ENCODE results near the gene ABHD10. TPM values are rescaled to one million over a fixed set of nuclear protein-coding genes. Genes with fewer than 3 reads are reported as not detected.
A peak's percentile ranks its signal among the peaks of the same experiment; 100 is the strongest.

Gene ABHD10
- total and polyA plus RNA-seq, 2 experiments from 2014 or later, result 25.6 to 36.2 TPM

DNA sequence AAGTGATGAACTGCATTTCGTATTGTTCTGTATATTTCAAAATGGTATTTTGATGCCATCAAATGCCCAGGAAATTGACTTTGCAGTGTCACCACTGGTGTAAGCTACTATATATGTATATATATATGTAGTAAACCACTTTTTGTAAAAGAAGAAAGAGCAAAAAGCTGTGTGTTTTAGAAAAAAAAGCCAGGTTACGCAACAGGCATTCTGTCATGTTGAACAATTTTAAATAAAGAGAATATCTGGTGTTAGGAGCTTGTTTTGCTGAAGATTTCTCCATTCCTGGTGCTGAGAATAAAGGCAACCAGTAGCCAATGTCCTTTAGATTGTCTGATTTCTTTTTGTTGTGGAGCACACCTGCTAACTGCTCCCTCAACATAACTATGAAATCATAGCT lies 3.7 kb upstream of the ABHD10 start:
- H3K27me3 ChIP-seq, result no peaks in the 10 kb centered on the region
- H3K9me2 ChIP-seq (replicated peaks; ENCODE audit: insufficient read depth), result no peaks in the 10 kb centered on the region
- H3K36me3 ChIP-seq (replicated peaks; ENCODE audit: insufficient read depth, low read depth), result no peaks in the 10 kb centered on the region
- H3K79me2 ChIP-seq, result peaks cover 11% of the 10 kb centered on the region
- H2AFZ ChIP-seq, result no peak overlapping the region
- WGBS (ENCODE audit: low lambda C conversion rate, missing lambda C conversion rate), result 100% methylated on average over 2 of the region's 2 CpGs
- no peak overlapping the region for H3K27ac ChIP-seq
- DNase-seq (ENCODE audit: low spot score), result no peak
- no peaks in the 10 kb centered on the region for H4K20me1 ChIP-seq (ENCODE audit: insufficient read depth, poor library complexity, severe bottlenecking)
- H3K4me3 ChIP-seq, result no peak overlapping the region
- H3K4me2 ChIP-seq, result no peak overlapping the region
- H3K9me3 ChIP-seq (ENCODE audit: low read depth), result no peaks in the 10 kb centered on the region
- H3K4me1 ChIP-seq (ENCODE audit: insufficient read depth), result no peaks in the 10 kb centered on the region
- TF ChIP-seq EZH2 (IDR thresholded peaks at IDR 0.05; ENCODE audit: borderline replicate concordance) (no peak), EZH2phosphoT487 (IDR thresholded peaks at IDR 0.05; ENCODE audit: low read depth, severe bottlenecking, unreplicated experiment) (no peak)
- TF ChIP-seq, protein P1, sequence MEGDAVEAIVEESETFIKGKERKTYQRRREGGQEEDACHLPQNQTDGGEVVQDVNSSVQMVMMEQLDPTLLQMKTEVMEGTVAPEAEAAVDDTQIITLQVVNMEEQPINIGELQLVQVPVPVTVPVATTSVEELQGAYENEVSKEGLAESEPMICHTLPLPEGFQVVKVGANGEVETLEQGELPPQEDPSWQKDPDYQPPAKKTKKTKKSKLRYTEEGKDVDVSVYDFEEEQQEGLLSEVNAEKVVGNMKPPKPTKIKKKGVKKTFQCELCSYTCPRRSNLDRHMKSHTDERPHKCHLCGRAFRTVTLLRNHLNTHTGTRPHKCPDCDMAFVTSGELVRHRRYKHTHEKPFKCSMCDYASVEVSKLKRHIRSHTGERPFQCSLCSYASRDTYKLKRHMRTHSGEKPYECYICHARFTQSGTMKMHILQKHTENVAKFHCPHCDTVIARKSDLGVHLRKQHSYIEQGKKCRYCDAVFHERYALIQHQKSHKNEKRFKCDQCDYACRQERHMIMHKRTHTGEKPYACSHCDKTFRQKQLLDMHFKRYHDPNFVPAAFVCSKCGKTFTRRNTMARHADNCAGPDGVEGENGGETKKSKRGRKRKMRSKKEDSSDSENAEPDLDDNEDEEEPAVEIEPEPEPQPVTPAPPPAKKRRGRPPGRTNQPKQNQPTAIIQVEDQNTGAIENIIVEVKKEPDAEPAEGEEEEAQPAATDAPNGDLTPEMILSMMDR (IDR thresholded peaks at IDR 0.05; ENCODE audit: poor library complexity), result no peak

DNA sequence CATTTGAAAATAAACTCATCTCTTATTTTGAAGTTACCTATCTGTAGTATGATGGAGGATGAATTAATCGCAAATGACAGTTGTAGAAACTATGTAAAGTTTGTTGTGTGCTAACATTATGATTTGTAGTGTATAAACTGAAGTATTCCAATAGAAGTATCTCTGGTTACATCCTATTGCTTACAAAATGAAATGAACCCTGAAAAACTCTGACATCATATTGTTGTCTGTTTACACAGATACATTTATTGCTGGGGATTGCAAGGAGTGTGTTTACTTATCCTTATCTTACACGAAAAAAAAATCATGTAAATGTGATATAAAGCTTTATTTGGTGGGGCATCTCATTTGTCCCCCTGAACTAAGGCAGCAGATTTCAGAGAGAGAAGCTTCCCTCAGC lies 2.6 kb upstream of the ABHD10 start:
- no peak overlapping the region for H3K4me2 ChIP-seq
- peaks cover 22% of the 10 kb centered on the region for H3K79me2 ChIP-seq
- no peaks in the 10 kb centered on the region for H3K4me1 ChIP-seq (ENCODE audit: insufficient read depth)
- no peaks in the 10 kb centered on the region for H4K20me1 ChIP-seq (ENCODE audit: insufficient read depth, poor library complexity, severe bottlenecking)
- no peaks in the 10 kb centered on the region for H3K9me2 ChIP-seq (replicated peaks; ENCODE audit: insufficient read depth)
- no peak for TF ChIP-seq EZH2phosphoT487 (IDR thresholded peaks at IDR 0.05; ENCODE audit: low read depth, severe bottlenecking, unreplicated experiment)
- TF ChIP-seq, protein P1 (IDR thresholded peaks at IDR 0.05; ENCODE audit: poor library complexity), result no peak
- TF ChIP-seq EZH2 (IDR thresholded peaks at IDR 0.05; ENCODE audit: borderline replicate concordance), result no peak
- no peak overlapping the region for H2AFZ ChIP-seq
- no peak overlapping the region for H3K4me3 ChIP-seq
- H3K27ac ChIP-seq, result no peak overlapping the region
- H3K27me3 ChIP-seq, result no peaks in the 10 kb centered on the region
- DNase-seq (ENCODE audit: low spot score), result no peak
- no peaks in the 10 kb centered on the region for H3K9me3 ChIP-seq (ENCODE audit: low read depth)
- WGBS (ENCODE audit: low lambda C conversion rate, missing lambda C conversion rate), result 74% methylated on average over 2 of the region's 2 CpGs
- no peaks in the 10 kb centered on the region for H3K36me3 ChIP-seq (replicated peaks; ENCODE audit: insufficient read depth, low read depth)

DNA sequence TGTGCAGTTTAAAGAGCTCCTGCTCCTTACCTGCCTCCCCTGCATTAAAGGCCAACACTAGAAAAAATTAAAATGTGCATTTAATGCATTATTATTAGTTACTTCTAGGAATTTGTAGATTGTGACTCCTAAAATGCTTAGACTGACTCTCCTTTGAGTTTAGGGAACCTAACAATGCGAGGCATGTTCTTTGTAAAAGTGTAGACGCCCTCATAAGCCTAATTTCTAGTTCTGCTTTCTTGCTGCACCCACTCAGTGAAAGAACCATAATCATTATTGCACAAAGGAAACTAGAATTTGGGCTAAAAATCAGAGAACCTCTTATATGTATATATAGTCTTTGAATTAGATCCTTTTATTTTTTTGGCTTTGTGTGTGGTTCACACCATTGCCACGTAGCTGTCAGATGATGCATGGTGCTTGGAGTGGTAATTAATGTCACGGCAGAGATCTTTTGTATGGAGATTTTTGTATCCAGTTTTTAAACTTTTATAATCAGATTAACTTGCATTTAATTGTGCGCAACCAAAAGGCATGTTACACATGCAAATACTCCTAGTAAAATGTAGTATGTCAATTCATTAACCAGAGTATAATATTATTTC lies 710 bp downstream of the ABHD10 start:
- peaks cover 41% of the 10 kb centered on the region for H3K79me2 ChIP-seq
- WGBS (ENCODE audit: low lambda C conversion rate, missing lambda C conversion rate), result 31% methylated on average over 5 of the region's 5 CpGs
- DNase-seq (ENCODE audit: low spot score), result no peak

DNA sequence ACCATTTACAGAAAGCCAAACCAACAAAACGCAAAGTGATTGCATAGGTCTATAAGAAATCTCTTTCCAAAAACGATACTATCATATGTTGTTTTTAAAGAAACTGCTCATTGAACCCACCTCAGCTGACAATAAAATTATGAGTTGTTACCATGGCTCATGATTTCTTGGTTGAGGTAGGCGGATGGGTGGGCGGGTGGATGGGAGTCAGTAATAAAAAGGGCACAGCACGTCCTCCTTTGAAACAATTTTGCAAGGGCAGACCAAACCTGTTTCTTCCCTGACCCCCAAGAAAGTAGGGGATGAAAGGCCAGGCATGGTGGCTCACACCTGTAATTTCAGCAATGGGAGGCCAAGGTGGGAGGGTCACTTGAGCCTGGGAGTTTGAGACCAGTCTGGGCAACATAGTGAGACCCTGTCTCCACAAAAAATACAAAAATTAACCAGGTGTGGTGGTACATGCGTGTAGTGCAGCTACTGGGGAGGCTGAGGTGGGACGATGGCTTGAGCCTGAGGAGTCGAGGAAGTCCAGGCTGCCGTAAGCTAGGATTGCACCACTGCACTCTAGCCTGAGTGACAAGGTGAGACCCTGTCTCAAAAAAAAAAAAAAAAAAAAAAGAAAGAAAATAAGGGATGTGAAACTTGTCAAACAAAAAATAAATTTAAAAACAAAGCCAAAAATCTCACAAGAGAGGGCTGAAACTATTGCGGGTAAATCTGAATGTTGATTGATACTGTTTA lies 2.1 kb downstream of the ABHD10 start:
- Histone ChIP-seq H3K4me3 (no peak overlapping the region), H3K27me3 (no peaks in the 10 kb centered on the region), H3K4me2 (peak overlapping the region; percentile 86), H3K79me2 (peaks cover 41% of the 10 kb centered on the region), H2AFZ (no peak overlapping the region), H4K20me1 (ENCODE audit: insufficient read depth, poor library complexity, severe bottlenecking) (no peaks in the 10 kb centered on the region), H3K9me2 (replicated peaks; ENCODE audit: insufficient read depth) (no peaks in the 10 kb centered on the region), H3K36me3 (replicated peaks; ENCODE audit: insufficient read depth, low read depth) (no peaks in the 10 kb centered on the region), H3K4me1 (ENCODE audit: insufficient read depth) (no peaks in the 10 kb centered on the region), H3K9me3 (ENCODE audit: low read depth) (no peaks in the 10 kb centered on the region), H3K27ac (no peak overlapping the region)
- DNase-seq (ENCODE audit: low spot score), result no peak
- no peak for TF ChIP-seq EZH2phosphoT487 (IDR thresholded peaks at IDR 0.05; ENCODE audit: low read depth, severe bottlenecking, unreplicated experiment)
- 95% methylated on average over 10 of the region's 10 CpGs for WGBS (ENCODE audit: low lambda C conversion rate, missing lambda C conversion rate)

More for the DNA sequence above, 710 bp downstream of the ABHD10 start:
- Histone ChIP-seq H3K4me1 (ENCODE audit: insufficient read depth) (no peaks in the 10 kb centered on the region), H4K20me1 (ENCODE audit: insufficient read depth, poor library complexity, severe bottlenecking) (no peaks in the 10 kb centered on the region), H3K27ac (peak overlapping the region; percentile 63), H3K9me2 (replicated peaks; ENCODE audit: insufficient read depth) (no peaks in the 10 kb centered on the region), H3K36me3 (replicated peaks; ENCODE audit: insufficient read depth, low read depth) (no peaks in the 10 kb centered on the region), H3K4me3 (peak overlapping the region; percentile 43), H2AFZ (peak overlapping the region; percentile 72), H3K27me3 (no peaks in the 10 kb centered on the region), H3K4me2 (peak overlapping the region; percentile 86), H3K9me3 (ENCODE audit: low read depth) (no peaks in the 10 kb centered on the region)
- no peak for TF ChIP-seq EZH2phosphoT487 (IDR thresholded peaks at IDR 0.05; ENCODE audit: low read depth, severe bottlenecking, unreplicated experiment)

All from hepatocyte (in vitro differentiated cells).